SU-DHL-6 (cell line): ENCODE data around the gene WASF3.

ENCODE experiments used
- EZH2phosphoT487 ChIP-seq: fragments of 200-600 bp; sonication (generic), shearing (Covaris generic); conservative IDR thresholded peaks from 2 replicates; pipeline ENCODE4 v1.6.1; 2018; ENCODE audit warnings: mild to moderate bottlenecking, antibody characterized with exemption, low read length, moderate library complexity, mixed read lengths
- TF ChIP-seq, protein P1 (sequence below): fragments of 200-600 bp; sonication (generic); IDR thresholded peaks from one replicate; pipeline ENCODE4 v1.5.1; 2017; ENCODE audit warnings: antibody characterized with exemption, mild to moderate bottlenecking, low read length, moderate library complexity; ENCODE audit not compliant: insufficient read depth, poor library complexity, severe bottlenecking

GRCh38 chr13:26618726-26619125 lies 61.2 kb downstream of the WASF3 start:
- TF ChIP-seq, protein P1, sequence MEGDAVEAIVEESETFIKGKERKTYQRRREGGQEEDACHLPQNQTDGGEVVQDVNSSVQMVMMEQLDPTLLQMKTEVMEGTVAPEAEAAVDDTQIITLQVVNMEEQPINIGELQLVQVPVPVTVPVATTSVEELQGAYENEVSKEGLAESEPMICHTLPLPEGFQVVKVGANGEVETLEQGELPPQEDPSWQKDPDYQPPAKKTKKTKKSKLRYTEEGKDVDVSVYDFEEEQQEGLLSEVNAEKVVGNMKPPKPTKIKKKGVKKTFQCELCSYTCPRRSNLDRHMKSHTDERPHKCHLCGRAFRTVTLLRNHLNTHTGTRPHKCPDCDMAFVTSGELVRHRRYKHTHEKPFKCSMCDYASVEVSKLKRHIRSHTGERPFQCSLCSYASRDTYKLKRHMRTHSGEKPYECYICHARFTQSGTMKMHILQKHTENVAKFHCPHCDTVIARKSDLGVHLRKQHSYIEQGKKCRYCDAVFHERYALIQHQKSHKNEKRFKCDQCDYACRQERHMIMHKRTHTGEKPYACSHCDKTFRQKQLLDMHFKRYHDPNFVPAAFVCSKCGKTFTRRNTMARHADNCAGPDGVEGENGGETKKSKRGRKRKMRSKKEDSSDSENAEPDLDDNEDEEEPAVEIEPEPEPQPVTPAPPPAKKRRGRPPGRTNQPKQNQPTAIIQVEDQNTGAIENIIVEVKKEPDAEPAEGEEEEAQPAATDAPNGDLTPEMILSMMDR: no peak
- TF ChIP-seq EZH2phosphoT487: no peak
